Smooth muscle cell (in vitro differentiated cells): ENCODE data around the gene GABRR2. TPM values are rescaled to one million over a fixed set of nuclear protein-coding genes. Genes with fewer than 3 reads are reported as not detected.
"Not testable (repeated sequence)": the region's sequence is repeated elsewhere in the genome, so short reads cannot be mapped to it uniquely, and the experiment has no call there.

Source experiments
- DNase-seq: peaks from one replicate; lab custom pipeline; 2025; ENCODE audit not compliant: unreplicated experiment; lab: John Stamatoyannopoulos, UW
- H2AFZ ChIP-seq: fragments of 200-600 bp; sonication (generic); 2 replicates; pipeline ENCODE4 v1.6.0; 2016; ENCODE audit warnings: antibody characterized with exemption, low read depth, mild to moderate bottlenecking
- H3F3A ChIP-seq: fragments of 200-600 bp; sonication (generic); 2 replicates; pipeline ENCODE4 v1.6.0; 2017; ENCODE audit warnings: antibody characterized with exemption, low read depth
- H3K27ac ChIP-seq: fragments of 200-600 bp; sonication (generic); 2 replicates; pipeline ENCODE4 v1.5.1; 2016; ENCODE audit warnings: low read depth, mild to moderate bottlenecking
- H3K27me3 ChIP-seq: fragments of 200-600 bp; sonication (generic); 2 replicates; pipeline ENCODE4 v1.6.1; 2016; ENCODE audit warnings: low read depth, mild to moderate bottlenecking
- H3K36me3 ChIP-seq: fragments of 200-600 bp; sonication (generic); 2 replicates; pipeline ENCODE4 v1.5.1; 2016; ENCODE audit warnings: low read depth
- H3K4me1 ChIP-seq: fragments of 200-600 bp; sonication (generic); 2 replicates; pipeline ENCODE4 v1.5.1; 2016; ENCODE audit warnings: low read depth
- H3K4me2 ChIP-seq: fragments of 200-600 bp; sonication (generic); 2 replicates; pipeline ENCODE4 v1.6.0; 2016; ENCODE audit warnings: mild to moderate bottlenecking
- H3K4me3 ChIP-seq: fragments of 200-600 bp; sonication (generic); 2 replicates; pipeline ENCODE4 v1.5.1; 2016; ENCODE audit warnings: mild to moderate bottlenecking
- H3K79me2 ChIP-seq: fragments of 200-600 bp; sonication (generic); 2 replicates; pipeline ENCODE4 v1.6.0; 2016; ENCODE audit warnings: low read depth, mild to moderate bottlenecking
- H3K9ac ChIP-seq: fragments of 200-600 bp; sonication (generic); 2 replicates; pipeline ENCODE4 v1.6.0; 2016; ENCODE audit warnings: low read depth
- H3K9me3 ChIP-seq: fragments of 200-600 bp; sonication (generic); replicated peaks from 2 replicates; pipeline ENCODE4 v1.5.1; 2016; ENCODE audit warnings: low read depth
- H4K20me1 ChIP-seq: fragments of 200-600 bp; sonication (generic); 2 replicates; pipeline ENCODE4 v1.6.0; 2016; ENCODE audit warnings: low read depth
- CTCF ChIP-seq: fragments of 200-600 bp; sonication (generic); IDR thresholded peaks from 2 replicates; pipeline ENCODE4 v1.5.1; 2017; ENCODE audit warnings: borderline replicate concordance, mild to moderate bottlenecking, antibody characterized with exemption; ENCODE audit not compliant: insufficient read depth, poor library complexity, severe bottlenecking
- WGBS: methylation state at CpG from one replicate; pipeline ENCODE4 v1.1.7; 2016; ENCODE audit warnings: low lambda C conversion rate; 5-methylcytosine and 5-hydroxymethylcytosine counted together
- polyA plus RNA-seq: library from polyadenylated mRNA; unstranded; fragments of >200 nt; fragmentation: Nextera tagmentation; extraction: Ambion mirVana; gene quantifications from 2 replicates; pipeline ENCODE4 v1.2.1, GENCODE V29; 2016
- total RNA-seq: library from RNA; depleted of rRNA; stranded (reverse); fragments of >200 nt; gene quantifications from 2 replicates; pipeline ENCODE4 v1.2.3, GENCODE V29; 2014

GABRR2 gene
- total and polyA plus RNA-seq, 2 experiments from 2014 or later = 0.24 to 3.2 TPM

- H4K20me1 ChIP-seq = no peaks in the 10 kb centered on the region
- no peak overlapping the region for H3K9ac ChIP-seq
- peaks cover 8% of the 10 kb centered on the region for H3K4me1 ChIP-seq
- H3K27ac ChIP-seq = no peak overlapping the region
- peak; percentile 18 for TF ChIP-seq CTCF
- peaks cover 8% of the 10 kb centered on the region for H3K27me3 ChIP-seq
- no peak overlapping the region for H2AFZ ChIP-seq
- no peaks in the 10 kb centered on the region for H3K79me2 ChIP-seq
- 96% methylated on average over 3 of the region's 3 CpGs for WGBS
- H3K9me3 ChIP-seq = no peaks in the 10 kb centered on the region
- no peak for DNase-seq
- no peak overlapping the region for H3K4me2 ChIP-seq
- no peaks in the 10 kb centered on the region for H3F3A ChIP-seq
- H3K36me3 ChIP-seq = no peaks in the 10 kb centered on the region
- H3K4me3 ChIP-seq = no peak overlapping the region
Measured at GRCh38 chr6:89239338-89239737, 75.8 kb downstream of the GABRR2 start.

- H3K4me3 ChIP-seq = no peak overlapping the region
- no peak for DNase-seq
- H3K79me2 ChIP-seq = no peaks in the 10 kb centered on the region
- no peaks in the 10 kb centered on the region for H4K20me1 ChIP-seq
- H3K9ac ChIP-seq = no peak overlapping the region
- H3K27me3 ChIP-seq = no peaks in the 10 kb centered on the region
- no peaks in the 10 kb centered on the region for H3K9me3 ChIP-seq
- H3K27ac ChIP-seq = no peak overlapping the region
- no peak overlapping the region for H3K4me2 ChIP-seq
- no peaks in the 10 kb centered on the region for H3K36me3 ChIP-seq
- H3K4me1 ChIP-seq = no peaks in the 10 kb centered on the region
- TF ChIP-seq CTCF = no peak
- no peak overlapping the region for H2AFZ ChIP-seq
- no peaks in the 10 kb centered on the region for H3F3A ChIP-seq
Measured at GRCh38 chr6:89237158-89237557, 77.9 kb downstream of the GABRR2 start.

- H3K4me1 ChIP-seq, H3K27me3 ChIP-seq, H3K4me2 ChIP-seq, H3K9ac ChIP-seq, H3K4me3 ChIP-seq, H3K9me3 ChIP-seq, H4K20me1 ChIP-seq, H3K36me3 ChIP-seq, H3K27ac ChIP-seq, H3F3A ChIP-seq, H3K79me2 ChIP-seq, H2AFZ ChIP-seq, DNase-seq: not testable (repeated sequence)
- WGBS = 95% methylated on average over 15 of the region's 15 CpGs
Measured at GRCh38 chr6:89233605-89234004, 81.5 kb downstream of the GABRR2 start.

- no peak for DNase-seq
- H3K36me3 ChIP-seq = no peaks in the 10 kb centered on the region
- H3K4me3 ChIP-seq = no peak overlapping the region
- 86% methylated on average over 4 of the region's 4 CpGs for WGBS
- no peaks in the 10 kb centered on the region for H3F3A ChIP-seq
- H3K9me3 ChIP-seq = peaks cover 3% of the 10 kb centered on the region
- TF ChIP-seq CTCF = no peak
- no peaks in the 10 kb centered on the region for H3K79me2 ChIP-seq
- no peak overlapping the region for H3K9ac ChIP-seq
- H3K27me3 ChIP-seq = no peaks in the 10 kb centered on the region
- peaks cover 2% of the 10 kb centered on the region for H3K4me1 ChIP-seq
- no peaks in the 10 kb centered on the region for H4K20me1 ChIP-seq
- H3K4me2 ChIP-seq = no peak overlapping the region
- H3K27ac ChIP-seq = no peak overlapping the region
- no peak overlapping the region for H2AFZ ChIP-seq
Measured at GRCh38 chr6:89222712-89223039, 92.4 kb downstream of the GABRR2 start.
